ENCODE data around the gene ARHGAP6.

DNA sequence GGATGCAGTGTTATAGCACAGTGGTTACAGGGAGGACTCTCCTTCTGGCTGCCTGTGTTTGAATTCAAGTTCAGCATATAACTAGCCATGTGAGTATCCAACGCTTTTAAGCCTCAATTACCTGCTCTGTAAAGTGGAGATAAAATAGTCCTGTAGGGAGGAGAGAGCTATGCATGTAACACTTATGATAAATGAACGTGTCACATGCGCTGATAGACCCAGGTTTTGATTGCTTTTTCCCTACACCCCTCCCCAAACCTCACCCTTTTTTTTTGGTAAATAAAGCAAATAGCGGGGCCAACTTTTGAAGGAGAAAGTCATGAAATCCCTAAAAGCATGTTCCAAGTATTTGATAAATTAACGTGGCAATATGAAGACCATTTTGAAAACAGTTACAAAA lies 392.9 kb downstream of the ARHGAP6 start:
- TF ChIP-seq, protein P1, sequence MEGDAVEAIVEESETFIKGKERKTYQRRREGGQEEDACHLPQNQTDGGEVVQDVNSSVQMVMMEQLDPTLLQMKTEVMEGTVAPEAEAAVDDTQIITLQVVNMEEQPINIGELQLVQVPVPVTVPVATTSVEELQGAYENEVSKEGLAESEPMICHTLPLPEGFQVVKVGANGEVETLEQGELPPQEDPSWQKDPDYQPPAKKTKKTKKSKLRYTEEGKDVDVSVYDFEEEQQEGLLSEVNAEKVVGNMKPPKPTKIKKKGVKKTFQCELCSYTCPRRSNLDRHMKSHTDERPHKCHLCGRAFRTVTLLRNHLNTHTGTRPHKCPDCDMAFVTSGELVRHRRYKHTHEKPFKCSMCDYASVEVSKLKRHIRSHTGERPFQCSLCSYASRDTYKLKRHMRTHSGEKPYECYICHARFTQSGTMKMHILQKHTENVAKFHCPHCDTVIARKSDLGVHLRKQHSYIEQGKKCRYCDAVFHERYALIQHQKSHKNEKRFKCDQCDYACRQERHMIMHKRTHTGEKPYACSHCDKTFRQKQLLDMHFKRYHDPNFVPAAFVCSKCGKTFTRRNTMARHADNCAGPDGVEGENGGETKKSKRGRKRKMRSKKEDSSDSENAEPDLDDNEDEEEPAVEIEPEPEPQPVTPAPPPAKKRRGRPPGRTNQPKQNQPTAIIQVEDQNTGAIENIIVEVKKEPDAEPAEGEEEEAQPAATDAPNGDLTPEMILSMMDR (conservative IDR thresholded peaks at IDR 0.05 in 1 of 2, IDR thresholded peaks at IDR 0.05 in 1 of 2; ENCODE audit: extremely low read depth in 1 of 2, insufficient read depth in 1 of 2, low read depth in 1 of 2, low read length in 2 of 2): no peak
- no peak for TF ChIP-seq EZH2 (IDR thresholded peaks at IDR 0.05; ENCODE audit: borderline replicate concordance, low read length)

Data from mammary epithelial cell (primary cell).